GM12864 (cell line): ENCODE results near the gene FSD2.
"Not testable (repeated sequence)": the region's sequence is repeated elsewhere in the genome, so short reads cannot be mapped to it uniquely, and the experiment has no call there.

ENCODE experiments used
- DNase-seq: peaks from one replicate; pipeline ENCODE4 v3.0.0-alpha.2; 2011; ENCODE audit warnings: low read depth
- H3K4me3 ChIP-seq: 2 replicates; pipeline ENCODE4 v1.5.1; 2011; ENCODE audit warnings: mild to moderate bottlenecking, low read depth, low read length, control low read depth
- TF ChIP-seq, protein P1 (sequence below): IDR thresholded peaks from 2 replicates; pipeline ENCODE4 v1.5.1; 2011; ENCODE audit warnings: low read depth, mild to moderate bottlenecking, moderate library complexity, low read length, control low read depth, inconsistent platforms; ENCODE audit errors: missing control alignments

The FSD2 gene

GRCh38 chr15:82774496-82774895, 31.4 kb downstream of the FSD2 start:
- TF ChIP-seq, protein P1, sequence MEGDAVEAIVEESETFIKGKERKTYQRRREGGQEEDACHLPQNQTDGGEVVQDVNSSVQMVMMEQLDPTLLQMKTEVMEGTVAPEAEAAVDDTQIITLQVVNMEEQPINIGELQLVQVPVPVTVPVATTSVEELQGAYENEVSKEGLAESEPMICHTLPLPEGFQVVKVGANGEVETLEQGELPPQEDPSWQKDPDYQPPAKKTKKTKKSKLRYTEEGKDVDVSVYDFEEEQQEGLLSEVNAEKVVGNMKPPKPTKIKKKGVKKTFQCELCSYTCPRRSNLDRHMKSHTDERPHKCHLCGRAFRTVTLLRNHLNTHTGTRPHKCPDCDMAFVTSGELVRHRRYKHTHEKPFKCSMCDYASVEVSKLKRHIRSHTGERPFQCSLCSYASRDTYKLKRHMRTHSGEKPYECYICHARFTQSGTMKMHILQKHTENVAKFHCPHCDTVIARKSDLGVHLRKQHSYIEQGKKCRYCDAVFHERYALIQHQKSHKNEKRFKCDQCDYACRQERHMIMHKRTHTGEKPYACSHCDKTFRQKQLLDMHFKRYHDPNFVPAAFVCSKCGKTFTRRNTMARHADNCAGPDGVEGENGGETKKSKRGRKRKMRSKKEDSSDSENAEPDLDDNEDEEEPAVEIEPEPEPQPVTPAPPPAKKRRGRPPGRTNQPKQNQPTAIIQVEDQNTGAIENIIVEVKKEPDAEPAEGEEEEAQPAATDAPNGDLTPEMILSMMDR, result no peak
- H3K4me3 ChIP-seq, result no peak overlapping the region
- no peak for DNase-seq

DNA sequence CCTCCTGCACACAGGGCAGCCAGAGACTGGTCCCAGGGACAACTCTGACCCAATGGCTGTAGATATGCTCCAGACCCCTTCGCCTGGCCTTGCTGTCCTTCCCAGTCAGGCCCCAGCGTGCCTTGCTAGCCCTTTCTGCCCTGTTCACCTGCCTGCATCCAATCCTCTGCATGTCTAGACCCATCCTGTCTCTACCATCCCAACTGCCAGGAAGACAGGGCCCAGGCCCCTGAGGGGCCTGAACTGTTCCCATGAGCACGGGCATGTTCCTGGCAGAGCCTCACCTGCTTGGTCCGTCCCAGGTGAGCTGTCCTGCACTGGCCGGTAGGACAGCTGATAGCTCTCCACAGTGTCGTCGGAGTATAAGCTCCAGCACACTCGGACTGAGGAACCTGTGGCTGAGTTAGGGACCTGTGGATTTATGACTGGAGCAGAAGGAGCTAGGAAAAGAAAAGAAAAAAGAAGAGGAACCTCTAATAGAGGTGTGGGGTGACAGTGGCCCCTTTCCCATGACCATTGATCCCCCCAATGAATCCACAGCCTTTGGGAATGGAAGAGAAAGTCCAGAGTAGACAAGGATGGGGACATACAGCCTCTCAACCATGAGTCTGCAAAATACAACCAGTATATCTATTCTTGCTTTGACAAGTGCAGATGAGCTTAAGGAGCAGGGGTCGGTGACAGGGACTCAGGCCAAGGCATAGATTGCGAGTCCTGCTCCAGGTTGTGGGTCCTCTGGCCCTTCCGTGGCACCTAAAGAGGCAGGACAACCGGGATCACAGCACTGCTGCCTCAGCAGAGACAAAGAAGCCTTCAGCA, 33.9 kb downstream of the FSD2 start:
- TF ChIP-seq, protein P1, result no peak
- no peak overlapping the region for H3K4me3 ChIP-seq
- DNase-seq, result no peak

GRCh38 chr15:82768414-82769054, 37.3 kb downstream of the FSD2 start:
- TF ChIP-seq, protein P1, result no peak
- H3K4me3 ChIP-seq, result no peak overlapping the region
- DNase-seq, result no peak

DNA sequence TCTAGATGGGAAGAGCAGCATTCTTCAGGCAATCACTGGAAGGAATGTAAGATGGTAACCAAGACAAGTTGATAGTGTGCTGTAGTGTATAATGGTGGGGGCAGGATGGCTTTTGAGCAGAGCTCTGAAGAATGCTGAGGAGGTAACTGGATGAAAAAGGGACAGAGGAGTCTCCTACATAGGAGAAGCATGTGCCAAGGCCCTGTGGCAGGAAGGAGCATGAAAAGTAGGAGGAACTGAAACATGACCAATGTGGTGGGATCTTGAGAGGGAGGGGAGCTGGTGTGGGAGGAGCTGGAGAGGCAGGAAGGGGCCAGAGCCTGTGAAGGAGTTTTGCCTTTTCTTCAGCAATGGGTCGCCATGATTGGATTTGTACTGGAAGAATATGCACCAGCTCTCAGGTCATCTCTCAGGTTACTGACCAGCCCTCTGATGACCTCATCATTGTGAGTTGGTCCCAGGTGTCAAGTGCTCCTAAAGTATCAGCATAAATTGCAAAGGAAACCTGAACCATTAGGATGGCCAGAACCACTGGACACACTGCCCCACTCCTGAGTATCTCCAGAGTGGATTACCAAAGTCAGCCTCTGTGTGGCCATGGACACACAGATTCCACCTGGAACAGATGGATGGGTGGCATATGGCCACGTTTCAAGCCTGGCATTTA, 38.6 kb downstream of the FSD2 start:
- TF ChIP-seq, protein P1, result no peak
- no peak for DNase-seq
- H3K4me3 ChIP-seq, result no peak overlapping the region

- not testable (repeated sequence) for H3K4me3 ChIP-seq, DNase-seq
Observed at GRCh38 chr15:82766201-82766600, 39.7 kb downstream of the FSD2 start.

DNA sequence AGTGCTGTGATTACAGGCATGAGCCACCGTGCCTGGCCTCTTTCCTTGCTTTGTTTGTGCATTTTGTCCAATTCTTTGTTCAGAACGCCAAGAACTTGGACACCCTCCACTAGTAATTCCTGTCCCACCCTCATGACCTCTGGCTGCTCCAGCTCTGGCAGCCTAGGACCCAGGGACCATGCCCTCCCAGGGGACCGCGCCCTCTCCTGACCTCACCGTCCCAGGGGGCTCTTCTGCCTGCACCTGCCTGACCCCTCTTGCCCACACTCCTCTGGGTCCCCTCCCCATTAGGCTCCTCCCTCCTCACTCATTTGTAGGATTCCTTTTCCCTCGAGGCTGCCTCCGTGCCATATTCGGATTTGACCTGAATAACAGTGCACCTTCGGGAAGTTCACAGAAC, 41.1 kb downstream of the FSD2 start:
- H3K4me3 ChIP-seq, result no peak overlapping the region
- DNase-seq, result no peak
- TF ChIP-seq, protein P1, result no peak

- DNase-seq, result no peak
- TF ChIP-seq, protein P1, result no peak
- no peak overlapping the region for H3K4me3 ChIP-seq
Observed at GRCh38 chr15:82764117-82764490, 41.8 kb downstream of the FSD2 start.
